ENCODE data around the gene WDR70. TPM values are rescaled to one million over a fixed set of nuclear protein-coding genes. Genes with fewer than 3 reads are reported as not detected.

WDR70 gene
- total RNA-seq, 3 donors from 2014 or later (not counting 1 experiment from before 2014, with no cell fraction given), result 36.3 to 47.0 (median 41.3) TPM

DNA sequence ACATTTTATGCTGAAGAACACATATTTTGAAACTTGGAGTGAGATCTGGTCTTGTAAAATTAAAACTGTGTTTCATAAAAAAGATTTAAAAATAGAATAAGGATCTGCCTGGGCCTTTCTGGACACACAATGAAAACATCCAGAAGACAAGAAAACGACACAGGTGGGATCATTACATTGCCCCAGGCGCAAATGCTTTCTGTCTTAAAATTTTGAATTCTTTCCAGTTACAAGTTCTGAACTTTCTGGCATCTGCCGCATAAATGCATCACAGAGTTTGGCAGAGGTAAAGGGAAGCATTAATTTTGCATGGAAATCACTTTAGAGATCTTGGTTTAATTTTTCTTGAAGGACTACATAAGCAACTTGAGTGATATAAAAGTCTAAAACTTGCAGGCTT is 219.6 kb downstream of the WDR70 start:
- no peak overlapping the region for H3K4me3 Mint-ChIP-seq
- DNase-seq (no peak), ATAC-seq (no peak)
- H3K9me3 Mint-ChIP-seq, result no peaks in the 10 kb centered on the region
- Histone ChIP-seq H3K27ac (ENCODE audit: low read length) (no peak overlapping the region), H3K27me3 (ENCODE audit: control insufficient read depth, insufficient read depth, low read length) (no peaks in the 10 kb centered on the region), H3K4me1 (ENCODE audit: control insufficient read depth, insufficient read depth, low read length) (no peaks in the 10 kb centered on the region), H3K4me3 (ENCODE audit: low read length) (no peak overlapping the region), H3K36me3 (ENCODE audit: control insufficient read depth, insufficient read depth, low read length) (no peaks in the 10 kb centered on the region), H3K9me3 (ENCODE audit: control insufficient read depth, insufficient read depth, low read length) (peaks cover 5% of the 10 kb centered on the region)
- H3K27ac Mint-ChIP-seq, result no peak overlapping the region
- 95% methylated on average over 3 of the region's 3 CpGs for WGBS (ENCODE audit: insufficient coverage)
- TF ChIP-seq, protein P1, sequence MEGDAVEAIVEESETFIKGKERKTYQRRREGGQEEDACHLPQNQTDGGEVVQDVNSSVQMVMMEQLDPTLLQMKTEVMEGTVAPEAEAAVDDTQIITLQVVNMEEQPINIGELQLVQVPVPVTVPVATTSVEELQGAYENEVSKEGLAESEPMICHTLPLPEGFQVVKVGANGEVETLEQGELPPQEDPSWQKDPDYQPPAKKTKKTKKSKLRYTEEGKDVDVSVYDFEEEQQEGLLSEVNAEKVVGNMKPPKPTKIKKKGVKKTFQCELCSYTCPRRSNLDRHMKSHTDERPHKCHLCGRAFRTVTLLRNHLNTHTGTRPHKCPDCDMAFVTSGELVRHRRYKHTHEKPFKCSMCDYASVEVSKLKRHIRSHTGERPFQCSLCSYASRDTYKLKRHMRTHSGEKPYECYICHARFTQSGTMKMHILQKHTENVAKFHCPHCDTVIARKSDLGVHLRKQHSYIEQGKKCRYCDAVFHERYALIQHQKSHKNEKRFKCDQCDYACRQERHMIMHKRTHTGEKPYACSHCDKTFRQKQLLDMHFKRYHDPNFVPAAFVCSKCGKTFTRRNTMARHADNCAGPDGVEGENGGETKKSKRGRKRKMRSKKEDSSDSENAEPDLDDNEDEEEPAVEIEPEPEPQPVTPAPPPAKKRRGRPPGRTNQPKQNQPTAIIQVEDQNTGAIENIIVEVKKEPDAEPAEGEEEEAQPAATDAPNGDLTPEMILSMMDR (IDR thresholded peaks at IDR 0.05), result no peak
- intact Hi-C loops (cut with micrococcal nuclease), result no loop called here
- H3K36me3 Mint-ChIP-seq, result peaks cover 17% of the 10 kb centered on the region
- H3K27me3 Mint-ChIP-seq (ENCODE audit: low read depth in 2 of 2), result no peaks in the 10 kb centered on the region
- H3K4me1 Mint-ChIP-seq, result peaks cover 6 to 13% of the 10 kb centered on the region in 2 donors

DNA sequence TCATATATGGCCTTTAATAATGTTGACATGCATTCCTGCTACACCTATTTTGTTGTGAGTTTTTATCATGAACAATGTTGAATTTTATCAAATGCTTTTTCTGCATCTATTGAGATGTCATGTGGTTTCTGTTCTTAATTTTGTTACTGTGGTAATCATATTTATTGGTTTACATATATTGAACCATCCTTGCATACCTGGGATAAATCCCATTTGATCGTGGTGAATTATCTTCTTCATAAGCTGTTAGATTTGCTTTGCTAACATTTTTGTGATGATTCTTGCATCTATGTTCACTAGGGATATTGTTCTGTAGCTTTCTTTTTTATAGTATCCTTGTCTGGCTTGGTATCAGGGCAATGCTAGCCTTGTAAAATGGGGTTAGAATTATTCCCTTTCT is 222.0 kb downstream of the WDR70 start:
- no peaks in the 10 kb centered on the region for H3K4me1 ChIP-seq (ENCODE audit: control insufficient read depth, insufficient read depth, low read length)
- DNase-seq (no peak), ATAC-seq (no peak)
- 100% methylated on average over 1 of the region's 1 CpG for WGBS (ENCODE audit: insufficient coverage)
- no peak overlapping the region for H3K4me3 ChIP-seq (ENCODE audit: low read length)
- no peaks in the 10 kb centered on the region for H3K27me3 ChIP-seq (ENCODE audit: control insufficient read depth, insufficient read depth, low read length)
- peaks cover 3 to 5% of the 10 kb centered on the region in 2 donors for H3K4me1 Mint-ChIP-seq
- H3K4me3 Mint-ChIP-seq, result no peak overlapping the region
- intact Hi-C loops (cut with micrococcal nuclease), result no loop called here
- peaks cover 17% of the 10 kb centered on the region for H3K36me3 Mint-ChIP-seq
- H3K36me3 ChIP-seq (ENCODE audit: control insufficient read depth, insufficient read depth, low read length), result no peaks in the 10 kb centered on the region
- H3K27me3 Mint-ChIP-seq (ENCODE audit: low read depth in 2 of 2), result no peaks in the 10 kb centered on the region
- TF ChIP-seq, protein P1 (IDR thresholded peaks at IDR 0.05), result no peak
- no peak overlapping the region for H3K27ac Mint-ChIP-seq
- H3K27ac ChIP-seq (ENCODE audit: low read length), result no peak overlapping the region
- peaks cover 5% of the 10 kb centered on the region for H3K9me3 ChIP-seq (ENCODE audit: control insufficient read depth, insufficient read depth, low read length)
- H3K9me3 Mint-ChIP-seq, result no peaks in the 10 kb centered on the region

DNA sequence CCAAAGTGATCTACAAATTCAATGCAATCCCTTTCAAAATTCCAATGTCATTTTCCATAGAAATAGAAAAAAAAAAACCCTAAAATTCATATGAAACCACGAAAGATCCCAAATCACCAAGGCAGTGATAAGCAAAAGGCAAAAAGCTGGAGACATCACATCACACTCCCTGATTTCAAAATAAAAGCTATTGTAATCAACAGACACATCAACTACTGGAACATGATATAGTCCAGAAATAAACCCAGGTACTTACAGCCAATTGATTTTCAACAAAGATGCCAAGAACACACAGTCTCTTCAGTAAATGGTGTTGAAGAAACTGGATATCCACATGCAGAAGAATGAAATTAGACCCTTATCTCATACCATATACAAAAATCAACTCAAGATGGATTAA is 224.0 kb downstream of the WDR70 start:
- intact Hi-C loops (cut with micrococcal nuclease), result no loop called here
- no peak for DNase-seq
- Mint-ChIP-seq H3K27ac (no peak overlapping the region), H3K27me3 (ENCODE audit: low read depth in 2 of 2) (no peaks in the 10 kb centered on the region), H3K36me3 (peaks cover 16% of the 10 kb centered on the region), H3K4me1 (peaks cover 0 to 5% of the 10 kb centered on the region in 2 donors), H3K4me3 (no peak overlapping the region), H3K9me3 (no peaks in the 10 kb centered on the region)
- TF ChIP-seq, protein P1 (IDR thresholded peaks at IDR 0.05), result no peak
- no peak for ATAC-seq
- peaks cover 5% of the 10 kb centered on the region for H3K9me3 ChIP-seq (ENCODE audit: control insufficient read depth, insufficient read depth, low read length)
- no peaks in the 10 kb centered on the region for H3K36me3 ChIP-seq (ENCODE audit: control insufficient read depth, insufficient read depth, low read length)
- no peak overlapping the region for H3K27ac ChIP-seq (ENCODE audit: low read length)
- H3K27me3 ChIP-seq (ENCODE audit: control insufficient read depth, insufficient read depth, low read length), result no peaks in the 10 kb centered on the region
- no peak overlapping the region for H3K4me3 ChIP-seq (ENCODE audit: low read length)
- H3K4me1 ChIP-seq (ENCODE audit: control insufficient read depth, insufficient read depth, low read length), result no peaks in the 10 kb centered on the region
- 100% methylated on average over 1 of the region's 1 CpG for WGBS (ENCODE audit: insufficient coverage)

DNA sequence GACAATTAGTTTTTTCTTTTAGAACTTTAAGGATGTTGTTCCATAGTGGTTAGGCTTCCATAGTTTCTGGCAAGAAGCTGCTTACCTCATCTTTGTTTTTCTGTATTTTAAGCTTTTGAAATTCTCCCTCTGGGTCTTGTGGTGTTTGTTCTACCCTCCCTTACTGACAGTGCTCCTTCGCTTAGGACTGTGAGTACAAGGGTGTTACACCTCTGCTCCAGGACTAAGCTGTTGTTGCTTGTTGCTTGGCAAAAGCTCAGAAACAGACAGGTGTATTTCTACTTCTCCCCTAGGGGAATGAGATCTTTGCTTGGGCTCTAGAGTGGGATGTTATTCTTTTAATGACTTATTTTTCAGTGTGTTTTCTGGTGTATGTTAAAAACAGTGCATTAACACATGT is 225.2 kb downstream of the WDR70 start:
- H3K4me3 Mint-ChIP-seq, result no peak overlapping the region
- no peaks in the 10 kb centered on the region for H3K9me3 Mint-ChIP-seq
- H3K9me3 ChIP-seq (ENCODE audit: control insufficient read depth, insufficient read depth, low read length), result peaks cover 4% of the 10 kb centered on the region
- H3K27me3 Mint-ChIP-seq (ENCODE audit: low read depth in 2 of 2), result no peaks in the 10 kb centered on the region
- TF ChIP-seq, protein P1 (IDR thresholded peaks at IDR 0.05), result no peak
- H3K36me3 Mint-ChIP-seq, result peaks cover 10% of the 10 kb centered on the region
- peaks cover 0 to 5% of the 10 kb centered on the region in 2 donors for H3K4me1 Mint-ChIP-seq
- ATAC-seq (no peak), DNase-seq (no peak)
- no peak overlapping the region for H3K27ac Mint-ChIP-seq
- intact Hi-C loops (cut with micrococcal nuclease), result no loop called here
- no peaks in the 10 kb centered on the region for H3K36me3 ChIP-seq (ENCODE audit: control insufficient read depth, insufficient read depth, low read length)
- H3K4me1 ChIP-seq (ENCODE audit: control insufficient read depth, insufficient read depth, low read length), result no peaks in the 10 kb centered on the region
- H3K4me3 ChIP-seq (ENCODE audit: low read length), result no peak overlapping the region
- H3K27me3 ChIP-seq (ENCODE audit: control insufficient read depth, insufficient read depth, low read length), result no peaks in the 10 kb centered on the region
- WGBS (ENCODE audit: insufficient coverage), result 89% methylated on average over 1 of the region's 1 CpG
- H3K27ac ChIP-seq (ENCODE audit: low read length), result no peak overlapping the region
